Activated naive CD4-positive, alpha-beta T cell (primary cell): ENCODE measurements around the gene S100Z.
"Not testable (repeated sequence)": the region's sequence is repeated elsewhere in the genome, so short reads cannot be mapped to it uniquely, and the experiment has no call there.

Experiments
- DNase-seq, 4 experiments: peaks; one replicate each; lab custom pipeline; 2025; lab: John Stamatoyannopoulos, UW

Gene S100Z

GRCh38 chr5:76874088-76874581, 24.3 kb downstream of the S100Z start:
- DNase-seq: no peak

- DNase-seq: no peak
Measured at GRCh38 chr5:76888733-76889300, 39.0 kb downstream of the S100Z start.

GRCh38 chr5:76893294-76893693, 43.5 kb downstream of the S100Z start:
- DNase-seq: no peak

- DNase-seq: no peak
Measured at GRCh38 chr5:76896196-76896595, 46.4 kb downstream of the S100Z start.

- no peak for DNase-seq
Measured at GRCh38 chr5:76901522-76901921, 51.7 kb downstream of the S100Z start.

- no peak for DNase-seq
Measured at GRCh38 chr5:76908166-76908565, 58.4 kb downstream of the S100Z start.

GRCh38 chr5:76910344-76910933, 60.6 kb downstream of the S100Z start:
- DNase-seq: not testable (repeated sequence)

- not testable (repeated sequence) for DNase-seq
Measured at GRCh38 chr5:76914671-76915070, 64.9 kb downstream of the S100Z start.

GRCh38 chr5:76918539-76918938, 68.7 kb downstream of the S100Z start:
- no peak for DNase-seq

- DNase-seq: no peak
Measured at GRCh38 chr5:76920491-76920890, 70.7 kb downstream of the S100Z start.

GRCh38 chr5:76926329-76927105, 76.7 kb downstream of the S100Z start:
- no peak for DNase-seq

- DNase-seq: no peak
Measured at GRCh38 chr5:76927961-76928360, 78.1 kb downstream of the S100Z start.

- DNase-seq: no peak
Measured at GRCh38 chr5:76930083-76930482, 80.3 kb downstream of the S100Z start.

GRCh38 chr5:76938177-76938576, 88.4 kb downstream of the S100Z start:
- no peak for DNase-seq

- DNase-seq: no peak
Measured at GRCh38 chr5:76941000-76941399, 91.2 kb downstream of the S100Z start.

GRCh38 chr5:76941442-76941841, 91.6 kb downstream of the S100Z start:
- DNase-seq: no peak

- DNase-seq: no peak
Measured at GRCh38 chr5:76942581-76942980, 92.8 kb downstream of the S100Z start.

GRCh38 chr5:76943006-76943405, 93.2 kb downstream of the S100Z start:
- no peak for DNase-seq

GRCh38 chr5:76944638-76945037, 94.8 kb downstream of the S100Z start:
- no peak for DNase-seq

- DNase-seq: not testable (repeated sequence)
Measured at GRCh38 chr5:76945238-76945637, 95.4 kb downstream of the S100Z start.

GRCh38 chr5:76946090-76946489, 96.3 kb downstream of the S100Z start:
- DNase-seq: no peak

GRCh38 chr5:76947082-76947503, 97.3 kb downstream of the S100Z start:
- DNase-seq: no peak
